K562 (cell line): ENCODE measurements around the gene RIPK4. TPM values are rescaled to one million over a fixed set of nuclear protein-coding genes. Genes with fewer than 3 reads are reported as not detected.

Source experiments
- ATAC-seq: fragments of 200-7000 bp; cut with Tn5 transposase; 3 replicates; pipeline ENCODE4 v1.9.1; 2020; ENCODE audit warnings: moderate library complexity
- BruUV-seq: library from RNA; stranded (reverse); fragments of 400-500 nt; replicated peaks from 2 replicates; lab custom pipeline; 2021; lab: Mats Ljungman, UMichigan
- CTCF ChIA-PET: fragments of 300-600 bp; formaldehyde crosslinking; extraction: SDS; loops from one replicate; lab custom pipeline; 2021; ENCODE audit warnings: low intra/inter-chr PET ratio; lab: Yijun Ruan, JAX
- POLR2A ChIA-PET: fragments of 300-600, 350-650 bp; sonication (Branson Sonifier 250); formaldehyde crosslinking; extraction: SDS; loops from one replicate; lab custom pipeline; 2021; ENCODE audit warnings: antibody characterized with exemption, inconsistent platforms; lab: Yijun Ruan, JAX
- DNase-seq, 4 experiments: peaks; one replicate each; pipeline versions ENCODE4 v3.0.0 to v3.0.0-alpha.2; 2011 to 2018; ENCODE audit warnings: low spot score in 3 of 4, mixed read lengths in 3 of 4; ENCODE audit errors: extremely low read depth in 1 of 4
- FAIRE-seq: peaks from 2 replicates; lab custom pipeline; 2011; peaks lifted over from hg19 to GRCh38; lab: Jason Lieb, UNC
- H2AFZ ChIP-seq: 2 replicates; pipeline ENCODE4 v1.6.0; 2011; ENCODE audit warnings: low read depth, low read length, control low read depth, inconsistent platforms
- H3K27ac ChIP-seq: fragments of 200-600 bp; 3 replicates; pipeline ENCODE4 v1.8.0; 2011; ENCODE audit warnings: low read depth, mild to moderate bottlenecking, control low read depth, inconsistent platforms, low read length, moderate library complexity, mixed read lengths; ENCODE audit errors: extremely low read depth
- H3K27me3 ChIP-seq, 2 experiments: fragments of 300-600 bp in 1 of 2; 2 replicates in 1 of 2; 3 replicates in 1 of 2; pipeline versions ENCODE4 v1.6.0 to v1.8.0; 2011; ENCODE audit warnings: inconsistent platforms in 2 of 2, low read length in 2 of 2, mild to moderate bottlenecking in 1 of 2, mixed read lengths in 1 of 2, moderate library complexity in 1 of 2; ENCODE audit not compliant: control insufficient read depth in 2 of 2, insufficient read depth in 2 of 2
- H3K36me3 ChIP-seq: fragments of 300-600 bp; 3 replicates; pipeline ENCODE4 v1.8.0; 2011; ENCODE audit warnings: mild to moderate bottlenecking, low read length, inconsistent platforms; ENCODE audit not compliant: control insufficient read depth, insufficient read depth
- H3K4me1 ChIP-seq, 2 experiments: fragments of 200-600 bp in 1 of 2; replicated peaks in 1 of 2; 2 replicates in 1 of 2; 3 replicates in 1 of 2; pipeline versions ENCODE4 v1.5.1 to v1.8.0; 2011; ENCODE audit warnings: inconsistent platforms in 2 of 2, low read length in 2 of 2, mild to moderate bottlenecking in 1 of 2, mixed read lengths in 1 of 2, moderate library complexity in 1 of 2; ENCODE audit not compliant: control insufficient read depth in 2 of 2, insufficient read depth in 2 of 2
- H3K4me2 ChIP-seq: 2 replicates; pipeline ENCODE4 v1.6.1; 2011; ENCODE audit warnings: low read length, control low read depth, inconsistent platforms, mixed read lengths; ENCODE audit not compliant: insufficient read depth
- H3K4me3 ChIP-seq: fragments of 200-600 bp; sonication (generic), shearing (Covaris generic); 2 replicates; pipeline ENCODE4 v1.5.1; 2016; ENCODE audit warnings: control low read depth, inconsistent platforms
- H3K79me2 ChIP-seq: fragments of 200-600 bp; 3 replicates; pipeline ENCODE4 v1.8.0; 2011; ENCODE audit warnings: low read length, inconsistent platforms; ENCODE audit not compliant: control insufficient read depth, insufficient read depth
- H3K9ac ChIP-seq, 2 experiments: 2 replicates each; pipeline versions ENCODE4 v1.6.0 to v1.6.1; 2011; ENCODE audit warnings: low read depth in 2 of 2, low read length in 2 of 2, control low read depth in 1 of 2, inconsistent platforms in 1 of 2, mild to moderate bottlenecking in 1 of 2, mixed read lengths in 1 of 2; ENCODE audit not compliant: insufficient read depth in 1 of 2
- H3K9me1 ChIP-seq: one replicate; pipeline ENCODE4 v1.6.0; 2011; ENCODE audit warnings: inconsistent platforms, mild to moderate bottlenecking, low read length, moderate library complexity; ENCODE audit not compliant: control insufficient read depth, insufficient read depth
- H3K9me3 ChIP-seq: replicated peaks from 2 replicates; pipeline ENCODE4 v1.5.1; 2011; ENCODE audit warnings: low read depth, low read length, inconsistent platforms; ENCODE audit not compliant: control insufficient read depth, insufficient read depth
- H4K20me1 ChIP-seq: replicated peaks from 2 replicates; pipeline ENCODE4 v1.6.1; 2011; ENCODE audit warnings: low read length, inconsistent platforms, mixed read lengths; ENCODE audit not compliant: control insufficient read depth, insufficient read depth
- NFE2L1 ChIP-seq: fragments of 450-650 bp; IDR thresholded peaks from 2 replicates; pipeline ENCODE4 v1.6.1; 2016; ENCODE audit warnings: missing genetic modification characterization, low read depth, mild to moderate bottlenecking, missing compliant biosample characterization, moderate library complexity, borderline replicate concordance
- POLR2B ChIP-seq: fragments of 450-650 bp; IDR thresholded peaks from 2 replicates; pipeline ENCODE4 v1.6.1; 2018; ENCODE audit warnings: low read depth; ENCODE audit not compliant: partially characterized antibody
- ZKSCAN1 ChIP-seq: fragments of 150-350 bp; IDR thresholded peaks from 2 replicates; pipeline ENCODE4 v1.6.1; 2016; ENCODE audit warnings: low read depth, low read length
- WGBS: fragments of 100-300 bp; shearing (Covaris generic); methylation state at CpG from one replicate; pipeline ENCODE4 v1.1.6; 2016; ENCODE audit warnings: low coverage, mixed read lengths; ENCODE audit not compliant: insufficient coverage; ENCODE audit errors: missing lambda C conversion rate; 5-methylcytosine and 5-hydroxymethylcytosine counted together
- in situ Hi-C: fragments of 300-500 bp; cut with MboI; formaldehyde crosslinking; loops from 4 replicates; pipeline ENCODE4 v1.15.0; 2018; ENCODE audit warnings: inconsistent platforms, mixed read lengths
- intact Hi-C: fragments of 100-400 bp; cut with micrococcal nuclease; formaldehyde crosslinking; loops from 2 replicates; pipeline ENCODE4 v1.14.2; 2022
- polyA plus RNA-seq, 8 experiments: library from polyadenylated mRNA; depleted of rRNA in 4 of 8; stranded (reverse) in 5 of 8; unstranded in 3 of 8; fragments of >200 nt; fragmentation: Nextera tagmentation in 2 of 8; fragmentation: Illumina TruSeq in 1 of 8; extraction: Ambion mirVana in 2 of 8; extraction: Trizol in 1 of 8; gene quantifications; 2 replicates each; pipeline versions ENCODE4 v1.2.1 to v1.2.3, GENCODE V29; 2011 to 2014; ENCODE audit warnings: inconsistent platforms in 1 of 8, missing spikeins in 1 of 8
- total RNA-seq, 7 experiments: library from RNA; depleted of rRNA in 6 of 7; stranded (reverse); fragments of >200 nt in 6 of 7; fragmentation: Illumina TruSeq in 2 of 7; extraction: Trizol in 2 of 7; gene quantifications; 2 replicates each; pipeline versions ENCODE4 v1.2.1 to v1.2.3, GENCODE V29; 2011 to 2021; ENCODE audit warnings: low replicate concordance in 1 of 7

RIPK4 gene
- total and polyA plus RNA-seq, 9 of the 15 experiments (the other 6 are each of a cell fraction or from before 2014, with no cell fraction given): not detected

DNA sequence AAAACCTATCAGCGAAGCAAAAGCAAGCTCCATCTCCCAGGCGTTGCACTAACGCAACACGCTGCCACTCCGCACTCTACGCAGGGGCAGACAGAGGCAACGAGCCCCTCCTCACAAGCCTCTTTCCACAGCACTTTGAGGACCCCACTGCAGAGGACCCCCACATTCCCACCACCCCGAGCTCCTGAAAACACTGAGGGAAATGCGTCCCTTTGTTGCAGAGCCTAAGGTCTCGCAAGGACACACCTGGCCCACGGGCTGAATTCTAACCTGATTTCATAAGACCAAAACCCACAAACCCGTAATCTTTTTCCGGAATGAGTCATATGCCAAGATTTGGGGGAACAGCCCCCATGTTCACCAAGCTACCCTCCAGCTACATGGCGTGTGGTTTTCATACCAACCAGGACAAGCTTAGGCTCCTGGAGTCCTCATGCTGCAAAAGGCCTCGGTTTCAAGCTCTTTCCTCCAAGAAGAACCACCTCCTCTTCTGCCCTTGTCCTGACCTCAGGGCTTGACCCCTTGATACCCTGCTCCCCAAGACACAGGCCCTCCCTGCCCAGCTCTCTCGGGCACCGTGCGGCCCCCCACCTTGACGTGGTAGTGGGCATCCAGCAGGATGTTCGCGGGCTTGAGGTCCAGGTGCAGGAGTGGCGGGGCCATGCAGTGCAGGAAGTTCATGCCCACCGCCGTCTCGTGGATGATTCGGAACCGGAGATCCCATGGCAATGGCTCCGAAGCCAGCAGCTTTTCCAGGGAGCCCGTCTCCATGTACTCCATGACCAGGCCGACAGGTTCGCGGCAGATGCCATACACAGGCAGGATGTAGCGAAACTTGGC is 10.7 kb downstream of the RIPK4 start:
- peaks cover 16% of the 10 kb centered on the region; the same call in 1 of the 2 replicates for H4K20me1 ChIP-seq
- H3K9me3 ChIP-seq: no peaks in the 10 kb centered on the region
- ChIA-PET CTCF (no interaction called here), POLR2A (no interaction called here)
- BruUV-seq: no TSS peak
- TF ChIP-seq NFE2L1 (no peak), POLR2B (no peak), ZKSCAN1 (no peak)
- no peak overlapping the region for H3K4me2 ChIP-seq
- H2AFZ ChIP-seq: no peak overlapping the region
- WGBS: 13% methylated on average over 33 of the region's 33 CpGs
- H3K27me3 ChIP-seq: peaks cover 67 to 83% of the 10 kb centered on the region in 2 experiments
- FAIRE-seq (no peak), DNase-seq (no peak), ATAC-seq (no peak)
- H3K79me2 ChIP-seq: no peaks in the 10 kb centered on the region
- in situ Hi-C loops: no loop called here
- intact Hi-C loops: no loop called here
- H3K36me3 ChIP-seq: no peaks in the 10 kb centered on the region
- H3K4me1 ChIP-seq: no peaks in the 10 kb centered on the region; a peak in 1 of 5 replicates
- H3K9me1 ChIP-seq: peaks cover 3% of the 10 kb centered on the region
- H3K4me3 ChIP-seq: no peak overlapping the region
- H3K9ac ChIP-seq: no peak overlapping the region; a peak in 1 of 4 replicates
- no peak overlapping the region for H3K27ac ChIP-seq
